ENCODE data around the gene ROR2.

- TF ChIP-seq CTCF (IDR thresholded peaks at IDR 0.05; ENCODE audit: low read depth, low read length, missing input control): no peak
- TF ChIP-seq TAF1 (conservative IDR thresholded peaks at IDR 0.05): no peak
- TF ChIP-seq RAD21 (IDR thresholded peaks at IDR 0.05): no peak
- TF ChIP-seq, protein P1, sequence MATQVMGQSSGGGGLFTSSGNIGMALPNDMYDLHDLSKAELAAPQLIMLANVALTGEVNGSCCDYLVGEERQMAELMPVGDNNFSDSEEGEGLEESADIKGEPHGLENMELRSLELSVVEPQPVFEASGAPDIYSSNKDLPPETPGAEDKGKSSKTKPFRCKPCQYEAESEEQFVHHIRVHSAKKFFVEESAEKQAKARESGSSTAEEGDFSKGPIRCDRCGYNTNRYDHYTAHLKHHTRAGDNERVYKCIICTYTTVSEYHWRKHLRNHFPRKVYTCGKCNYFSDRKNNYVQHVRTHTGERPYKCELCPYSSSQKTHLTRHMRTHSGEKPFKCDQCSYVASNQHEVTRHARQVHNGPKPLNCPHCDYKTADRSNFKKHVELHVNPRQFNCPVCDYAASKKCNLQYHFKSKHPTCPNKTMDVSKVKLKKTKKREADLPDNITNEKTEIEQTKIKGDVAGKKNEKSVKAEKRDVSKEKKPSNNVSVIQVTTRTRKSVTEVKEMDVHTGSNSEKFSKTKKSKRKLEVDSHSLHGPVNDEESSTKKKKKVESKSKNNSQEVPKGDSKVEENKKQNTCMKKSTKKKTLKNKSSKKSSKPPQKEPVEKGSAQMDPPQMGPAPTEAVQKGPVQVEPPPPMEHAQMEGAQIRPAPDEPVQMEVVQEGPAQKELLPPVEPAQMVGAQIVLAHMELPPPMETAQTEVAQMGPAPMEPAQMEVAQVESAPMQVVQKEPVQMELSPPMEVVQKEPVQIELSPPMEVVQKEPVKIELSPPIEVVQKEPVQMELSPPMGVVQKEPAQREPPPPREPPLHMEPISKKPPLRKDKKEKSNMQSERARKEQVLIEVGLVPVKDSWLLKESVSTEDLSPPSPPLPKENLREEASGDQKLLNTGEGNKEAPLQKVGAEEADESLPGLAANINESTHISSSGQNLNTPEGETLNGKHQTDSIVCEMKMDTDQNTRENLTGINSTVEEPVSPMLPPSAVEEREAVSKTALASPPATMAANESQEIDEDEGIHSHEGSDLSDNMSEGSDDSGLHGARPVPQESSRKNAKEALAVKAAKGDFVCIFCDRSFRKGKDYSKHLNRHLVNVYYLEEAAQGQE (IDR thresholded peaks at IDR 0.05): no peak
- no peak for TF ChIP-seq GABPA (IDR thresholded peaks at IDR 0.05 in 1 of 2, conservative IDR thresholded peaks at IDR 0.05 in 1 of 2)
These were observed 16.5 kb upstream of the ROR2 start for GRCh38 chr9:91966503-91966902.

Data from liver (tissue), 3 donors.